GM12873 (cell line): ENCODE results near the gene FBN1.

Experiments used
- CTCF ChIP-seq: IDR thresholded peaks from 2 replicates; pipeline ENCODE4 v1.5.1; 2012; ENCODE audit warnings: low read depth, mild to moderate bottlenecking, moderate library complexity, low read length, control low read depth; ENCODE audit not compliant: insufficient read depth; ENCODE audit errors: missing control alignments

The FBN1 gene

DNA sequence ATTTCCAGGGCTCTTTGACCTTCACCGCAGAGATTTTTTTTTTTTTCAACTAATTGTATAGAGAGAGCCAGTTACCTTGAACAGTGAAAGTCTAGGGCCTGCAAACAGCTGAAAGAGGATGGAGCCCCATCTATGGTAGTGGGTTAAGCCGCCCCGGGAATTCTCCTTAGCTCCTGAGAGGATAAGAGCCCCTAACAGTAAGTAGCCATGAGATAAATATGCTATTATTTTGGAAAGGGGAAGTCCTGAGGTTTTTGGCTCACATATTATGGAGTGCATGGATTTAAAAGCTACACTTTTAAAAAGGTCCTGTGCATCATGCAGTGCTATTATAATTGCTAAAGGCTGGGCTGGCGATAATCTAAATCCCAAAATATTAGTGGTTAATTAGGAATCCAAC lies 115.0 kb downstream of the FBN1 start:
- no peak for TF ChIP-seq CTCF

DNA sequence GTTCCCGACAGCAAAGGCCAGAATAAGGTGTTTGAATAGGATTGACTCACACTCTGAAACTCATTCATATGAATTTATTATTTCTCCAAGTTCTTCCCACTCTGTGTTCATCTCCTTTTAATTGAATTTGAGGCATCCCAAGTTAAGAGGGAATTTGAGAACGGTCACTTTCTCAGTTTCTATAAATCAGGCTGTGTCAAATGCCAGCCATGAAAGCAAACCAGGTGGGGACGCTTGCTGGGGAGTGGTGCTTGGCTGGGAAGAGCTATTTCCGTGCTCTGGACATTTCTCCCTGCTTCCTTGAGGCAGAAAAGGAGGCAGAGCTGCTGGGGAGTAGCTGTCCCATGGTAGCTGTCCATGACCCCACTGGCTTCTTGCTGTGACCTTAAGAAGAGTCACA lies 116.6 kb downstream of the FBN1 start:
- TF ChIP-seq CTCF = no peak

GRCh38 chr15:48527517-48527916 lies 118.0 kb downstream of the FBN1 start:
- no peak for TF ChIP-seq CTCF

DNA sequence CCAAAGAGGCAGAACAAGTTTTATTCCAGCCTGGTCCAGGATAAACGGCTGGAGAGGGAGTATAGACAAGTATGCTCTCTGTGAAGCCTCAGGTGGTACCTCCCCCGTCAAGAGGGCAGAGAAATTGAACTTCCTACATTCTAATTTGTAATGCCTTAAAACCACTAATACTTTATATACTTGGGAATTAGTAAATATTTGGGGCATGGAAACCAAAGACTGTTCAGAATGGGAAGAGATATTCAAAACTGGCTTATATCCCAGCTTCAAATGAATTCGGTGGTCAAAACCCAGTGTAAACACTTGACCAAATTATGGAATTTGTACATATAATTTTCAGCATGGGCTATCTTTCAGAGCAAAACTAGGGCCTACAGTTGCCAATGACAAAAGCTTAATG lies 122.6 kb downstream of the FBN1 start:
- no peak for TF ChIP-seq CTCF

DNA sequence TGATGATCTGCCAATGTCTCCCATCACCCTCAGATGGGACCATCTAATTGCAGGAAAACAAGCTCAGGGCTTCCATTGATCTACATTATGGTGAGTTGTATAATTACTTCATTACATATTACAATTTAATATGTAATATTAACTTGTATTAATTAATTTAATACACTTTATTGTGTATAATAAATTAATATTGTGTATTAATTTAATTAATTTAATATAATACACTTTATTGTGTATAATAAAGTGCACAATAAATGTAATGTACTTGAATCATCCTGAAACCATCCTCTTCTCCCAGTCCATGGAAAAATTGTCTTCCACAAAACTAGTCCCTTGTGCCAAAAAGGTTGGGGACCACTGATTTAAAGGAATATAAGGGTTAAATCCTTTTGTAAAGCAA lies 123.4 kb downstream of the FBN1 start:
- no peak for TF ChIP-seq CTCF

- no peak for TF ChIP-seq CTCF
These were observed 124.9 kb downstream of the FBN1 start for GRCh38 chr15:48520376-48521155.

DNA sequence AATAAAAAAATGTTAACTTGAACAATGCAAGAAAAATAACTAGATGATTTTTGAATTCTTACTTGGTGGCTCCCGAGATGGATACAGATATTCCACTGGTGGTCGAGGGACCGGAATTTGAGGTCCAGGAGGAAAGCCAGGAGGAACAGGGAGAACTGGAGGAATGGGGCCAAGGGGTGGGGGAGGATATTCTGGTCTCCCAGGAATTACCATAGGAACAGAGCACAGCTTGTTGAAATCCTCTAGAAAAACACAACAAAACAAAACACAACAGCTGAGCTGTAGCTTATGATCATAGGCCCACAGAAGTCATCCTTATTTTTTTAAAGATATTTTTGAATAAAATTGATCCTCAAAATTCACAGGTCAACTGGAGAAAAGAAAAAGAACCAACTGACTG lies 129.4 kb downstream of the FBN1 start:
- no peak for TF ChIP-seq CTCF

- no peak for TF ChIP-seq CTCF
These were observed 130.0 kb downstream of the FBN1 start for GRCh38 chr15:48515500-48515899.
